ENCODE results near the gene VSIG10L. TPM values are rescaled to one million over a fixed set of nuclear protein-coding genes. Genes with fewer than 3 reads are reported as not detected.

VSIG10L gene
- polyA plus RNA-seq, 1 experiment, result 1.0 TPM

DNA sequence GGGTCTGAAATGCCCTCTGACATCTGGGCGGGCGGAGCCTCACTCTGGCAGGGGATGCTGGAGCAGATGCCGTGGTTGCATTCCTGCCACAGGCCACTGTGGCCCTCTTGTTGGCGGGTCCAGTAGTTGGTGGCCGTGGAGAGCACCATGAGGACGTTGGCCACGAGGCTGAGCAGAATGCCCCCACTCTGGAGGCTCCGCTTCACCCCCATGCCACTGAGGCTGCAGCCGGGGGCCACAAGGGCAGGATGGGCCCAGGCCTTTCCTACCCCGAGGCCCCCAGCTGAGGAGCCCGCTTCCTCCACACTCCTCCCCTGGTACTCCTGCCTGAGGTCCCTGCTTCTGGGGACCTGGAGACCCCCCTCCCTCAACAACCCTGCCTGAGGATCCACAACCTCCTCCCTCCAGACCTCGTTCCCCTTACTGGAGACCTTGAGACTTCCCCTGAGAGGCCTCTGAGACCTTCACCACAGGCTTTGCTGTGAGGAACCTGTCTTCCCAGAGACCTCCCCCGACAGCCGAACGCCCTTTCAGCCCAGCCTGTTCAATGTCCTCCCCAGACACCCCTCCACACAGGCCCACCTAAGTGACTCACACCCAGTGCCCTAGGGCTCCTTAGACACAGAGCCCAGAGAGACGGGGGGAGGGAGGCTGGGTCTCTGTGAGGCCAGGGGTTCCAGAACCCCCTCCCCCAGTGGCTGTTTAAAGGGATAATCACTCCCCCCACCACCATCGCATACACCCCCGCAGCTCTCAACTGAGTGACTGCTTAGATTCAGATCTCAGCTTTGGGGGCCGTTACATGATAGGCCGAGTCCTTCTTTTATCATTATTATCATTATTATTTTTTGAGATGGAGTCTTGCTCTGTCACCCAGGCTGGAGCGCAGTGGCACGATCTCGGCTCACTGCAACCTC, 26.7 kb upstream of the VSIG10L start, which contains the start of gene CLDND2:
TSS of gene CLDND2 (minus strand) at position 638 of the 917 bp plus-strand sequence. CDS start at position 212, 426 bp downstream.
- no peak for DNase-seq (ENCODE audit: low read depth, low spot score)
- H3K9me3 ChIP-seq (ENCODE audit: control insufficient read depth, insufficient read depth, low read length), result no peaks in the 10 kb centered on the region; the same call in 1 of the 2 replicates
- H3K27ac ChIP-seq (ENCODE audit: low read depth, low read length), result peak within 1 kb of the TSS; percentile 52
- CTCF ChIA-PET, result interaction anchor here (1.0 to 1.4 kb wide), 4 partner anchors 9 to 31 kb away, joined by 3 to 7 read pairs (median 4); no protein-coding TSS in a partner anchor
- H3K4me3 ChIP-seq (ENCODE audit: low read depth, low read length), result peak within 1 kb of the TSS; percentile 83
- H3K27me3 ChIP-seq (ENCODE audit: control insufficient read depth, insufficient read depth, low read length), result peaks cover 6% of the 10 kb centered on the region
- TF ChIP-seq, protein P1, sequence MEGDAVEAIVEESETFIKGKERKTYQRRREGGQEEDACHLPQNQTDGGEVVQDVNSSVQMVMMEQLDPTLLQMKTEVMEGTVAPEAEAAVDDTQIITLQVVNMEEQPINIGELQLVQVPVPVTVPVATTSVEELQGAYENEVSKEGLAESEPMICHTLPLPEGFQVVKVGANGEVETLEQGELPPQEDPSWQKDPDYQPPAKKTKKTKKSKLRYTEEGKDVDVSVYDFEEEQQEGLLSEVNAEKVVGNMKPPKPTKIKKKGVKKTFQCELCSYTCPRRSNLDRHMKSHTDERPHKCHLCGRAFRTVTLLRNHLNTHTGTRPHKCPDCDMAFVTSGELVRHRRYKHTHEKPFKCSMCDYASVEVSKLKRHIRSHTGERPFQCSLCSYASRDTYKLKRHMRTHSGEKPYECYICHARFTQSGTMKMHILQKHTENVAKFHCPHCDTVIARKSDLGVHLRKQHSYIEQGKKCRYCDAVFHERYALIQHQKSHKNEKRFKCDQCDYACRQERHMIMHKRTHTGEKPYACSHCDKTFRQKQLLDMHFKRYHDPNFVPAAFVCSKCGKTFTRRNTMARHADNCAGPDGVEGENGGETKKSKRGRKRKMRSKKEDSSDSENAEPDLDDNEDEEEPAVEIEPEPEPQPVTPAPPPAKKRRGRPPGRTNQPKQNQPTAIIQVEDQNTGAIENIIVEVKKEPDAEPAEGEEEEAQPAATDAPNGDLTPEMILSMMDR (IDR thresholded peaks at IDR 0.05; ENCODE audit: low read depth, low read length), result no peak
- POLR2A ChIA-PET, result interaction anchor here (0.6 to 1.5 kb wide), 7 partner anchors 9 to 1439 kb away, joined by 3 to 28 read pairs (median 4); no protein-coding TSS in a partner anchor

DNA sequence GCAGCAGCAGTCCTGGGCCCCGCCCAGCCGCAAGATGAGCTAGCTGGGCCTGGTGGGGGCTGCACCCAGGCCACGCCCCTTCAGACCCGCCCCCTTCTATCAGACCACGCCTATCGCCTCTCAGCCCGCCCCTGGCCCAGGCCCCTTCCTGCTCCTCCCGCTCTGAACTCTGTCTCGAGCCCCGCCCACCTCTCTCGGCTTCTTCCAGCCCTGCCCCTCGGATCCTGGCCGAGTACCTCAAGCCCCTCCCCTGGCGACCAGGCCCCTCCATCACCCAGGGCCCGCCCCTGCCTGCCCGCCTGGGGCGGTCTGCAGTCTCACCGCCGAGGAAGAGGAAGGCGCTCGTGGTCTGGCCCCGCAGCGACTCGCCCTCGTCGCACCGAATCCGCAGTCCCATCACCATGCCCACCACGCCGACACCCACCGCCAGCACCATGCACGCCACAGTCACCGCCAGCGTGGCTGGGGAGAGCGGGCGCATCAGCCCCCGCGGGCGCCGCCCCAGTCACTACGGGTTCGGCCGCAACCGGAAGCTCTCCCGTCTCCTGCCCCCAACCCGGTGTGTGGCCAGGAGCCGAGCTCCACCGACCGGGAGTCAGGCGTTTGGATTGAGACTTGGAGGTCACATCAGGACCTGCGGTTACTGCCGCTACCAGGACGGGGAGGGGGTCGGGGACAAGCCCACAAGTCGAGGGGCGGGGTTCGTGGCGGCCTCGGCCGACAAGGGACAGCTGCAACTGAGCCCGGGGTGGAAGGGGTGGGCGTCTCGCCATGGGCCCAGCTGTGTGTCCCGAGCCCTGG, 25.8 kb upstream of the VSIG10L start:
- TF ChIP-seq, protein P1 (IDR thresholded peaks at IDR 0.05; ENCODE audit: low read depth, low read length), result no peak
- Histone ChIP-seq H3K4me3 (ENCODE audit: low read depth, low read length) (peak overlapping the region; percentile 83), H3K27ac (ENCODE audit: low read depth, low read length) (peak overlapping the region; percentile 81), H3K27me3 (ENCODE audit: control insufficient read depth, insufficient read depth, low read length) (peaks cover 6% of the 10 kb centered on the region), H3K9me3 (ENCODE audit: control insufficient read depth, insufficient read depth, low read length) (no peaks in the 10 kb centered on the region; the same call in 1 of the 2 replicates)
- DNase-seq (ENCODE audit: low read depth, low spot score), result peak; percentile 98
- ChIA-PET POLR2A (interaction anchor here (0.6 to 1.5 kb wide), 7 partner anchors 8 to 1438 kb away, joined by 3 to 28 read pairs (median 4); no protein-coding TSS in a partner anchor), CTCF (interaction anchor here (0.7 to 1.4 kb wide), 6 partner anchors 8 to 289 kb away, joined by 3 to 7 read pairs (median 4); no protein-coding TSS in a partner anchor)

DNA sequence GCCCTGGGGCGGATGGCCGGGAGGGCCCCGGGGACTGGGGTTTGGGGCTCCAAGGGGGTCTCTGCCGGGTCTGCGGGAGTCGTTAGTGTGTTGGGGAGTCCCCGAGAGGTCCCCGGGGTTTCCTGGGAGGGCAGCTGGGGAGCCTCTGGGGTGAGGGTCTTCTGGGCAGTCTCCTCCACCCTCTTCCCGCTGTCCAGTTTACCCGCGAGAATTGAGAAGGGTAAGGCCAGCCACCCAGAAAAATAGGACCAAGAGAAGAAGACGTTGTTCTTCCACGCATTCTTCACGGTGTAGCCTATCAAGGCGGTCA, 25.3 kb upstream of the VSIG10L start:
- no peak for DNase-seq (ENCODE audit: low read depth, low spot score)
- ChIA-PET POLR2A (interaction anchor here (1.1 to 1.5 kb wide), 4 partner anchors 13 to 1437 kb away, joined by 3 to 28 read pairs (median 8); no protein-coding TSS in a partner anchor), CTCF (interaction anchor here (0.7 to 1.4 kb wide), 5 partner anchors 12 to 290 kb away, joined by 3 to 7 read pairs (median 4); no protein-coding TSS in a partner anchor)
- Histone ChIP-seq H3K27ac (ENCODE audit: low read depth, low read length) (peak overlapping the region; percentile 81), H3K4me3 (ENCODE audit: low read depth, low read length) (peak overlapping the region; percentile 68), H3K27me3 (ENCODE audit: control insufficient read depth, insufficient read depth, low read length) (peaks cover under 1% of the 10 kb centered on the region), H3K9me3 (ENCODE audit: control insufficient read depth, insufficient read depth, low read length) (no peaks in the 10 kb centered on the region; the same call in 1 of the 2 replicates)
- TF ChIP-seq, protein P1 (IDR thresholded peaks at IDR 0.05; ENCODE audit: low read depth, low read length), result no peak

DNA sequence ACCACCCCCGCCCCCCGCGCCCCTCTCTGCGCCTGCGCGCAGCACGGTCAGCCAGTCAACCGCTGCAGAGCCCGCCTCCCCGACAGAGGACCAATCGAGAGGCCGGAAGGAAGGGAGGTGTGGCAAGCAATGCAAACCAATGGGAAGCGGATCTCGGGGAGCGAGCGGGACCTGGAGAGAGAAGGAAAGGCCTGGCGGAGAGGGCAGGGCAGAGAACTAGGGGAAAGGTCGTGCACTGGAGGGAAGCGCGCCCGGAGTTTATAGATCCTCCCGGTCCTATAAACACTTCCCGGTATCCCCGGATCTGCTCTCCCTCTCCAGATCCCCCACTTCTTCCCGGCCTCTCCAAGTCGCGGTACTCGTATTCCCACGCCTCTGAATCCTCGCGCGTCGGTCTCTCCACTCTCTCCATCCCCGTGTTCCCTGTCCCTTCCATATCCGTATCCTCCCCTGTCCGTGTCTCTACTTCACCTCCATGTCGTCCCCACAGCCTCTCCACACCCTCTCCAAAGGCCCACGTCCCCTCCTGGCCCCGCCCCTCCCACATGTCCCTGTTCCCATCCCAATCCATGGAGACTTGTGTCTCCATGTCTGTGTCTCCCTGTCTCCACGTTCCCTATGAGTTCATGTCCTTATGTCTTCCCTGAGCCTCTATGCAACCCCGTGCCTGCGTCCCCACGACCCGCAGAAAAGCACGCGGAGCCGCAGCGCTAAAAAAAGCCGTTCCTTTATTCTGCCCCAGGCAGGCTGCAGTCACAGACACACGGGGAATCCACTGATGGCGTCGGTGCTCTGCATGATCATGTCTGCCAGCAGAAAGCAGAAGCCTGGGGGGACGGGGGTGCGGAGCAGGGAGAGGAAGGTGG, 24.7 kb upstream of the VSIG10L start:
- CTCF ChIA-PET, result interaction anchor here (1.4 to 1.7 kb wide), 2 partner anchors 27 to 28 kb away, joined by 5 to 7 read pairs; no protein-coding TSS in a partner anchor
- peak; percentile 95 for DNase-seq (ENCODE audit: low read depth, low spot score)
- POLR2A ChIA-PET, result interaction anchor here (1.5 to 1.7 kb wide), 4 partner anchors 26 to 1437 kb away, joined by 3 to 28 read pairs (median 9); no protein-coding TSS in a partner anchor
- H3K4me3 ChIP-seq (ENCODE audit: low read depth, low read length), result peak overlapping the region; percentile 90
- H3K27me3 ChIP-seq (ENCODE audit: control insufficient read depth, insufficient read depth, low read length), result no peaks in the 10 kb centered on the region
- no peaks in the 10 kb centered on the region; the same call in 1 of the 2 replicates for H3K9me3 ChIP-seq (ENCODE audit: control insufficient read depth, insufficient read depth, low read length)
- TF ChIP-seq, protein P1 (IDR thresholded peaks at IDR 0.05; ENCODE audit: low read depth, low read length), result no peak
- peak overlapping the region; percentile 81 for H3K27ac ChIP-seq (ENCODE audit: low read depth, low read length)
